H9 (cell line): Measurements from ENCODE around the gene DNASE1L3. TPM values are rescaled to one million over a fixed set of nuclear protein-coding genes. Genes with fewer than 3 reads are reported as not detected.

Source experiments
- DNase-seq: peaks from one replicate; pipeline ENCODE4 v3.0.0-alpha.2; 2017
- H2AFZ ChIP-seq: one replicate; pipeline ENCODE4 v1.6.1; 2013; ENCODE audit warnings: mild to moderate bottlenecking, low read length, control low read depth, moderate library complexity
- H2AK5ac ChIP-seq: 2 replicates; pipeline ENCODE4 v1.6.1; 2013; ENCODE audit warnings: low read length, control low read depth, mixed read lengths; ENCODE audit not compliant: insufficient read length
- H2BK120ac ChIP-seq: one replicate; pipeline ENCODE4 v1.6.1; 2013; ENCODE audit warnings: low read depth, mild to moderate bottlenecking, low read length, control low read depth, inconsistent platforms; ENCODE audit not compliant: poor library complexity, severe bottlenecking
- H2BK12ac ChIP-seq: 2 replicates; pipeline ENCODE4 v1.6.1; 2013; ENCODE audit warnings: low read length, control low read depth, mixed read lengths, low read depth; ENCODE audit not compliant: insufficient read length
- H2BK15ac ChIP-seq: 2 replicates; pipeline ENCODE4 v1.6.1; 2013; ENCODE audit warnings: low read depth, low read length, control low read depth
- H2BK20ac ChIP-seq: one replicate; pipeline ENCODE4 v1.6.1; 2013; ENCODE audit warnings: low read depth, mild to moderate bottlenecking, low read length, control low read depth, inconsistent platforms; ENCODE audit not compliant: poor library complexity, severe bottlenecking
- H2BK5ac ChIP-seq: 2 replicates; pipeline ENCODE4 v1.6.1; 2013; ENCODE audit warnings: low read length, control low read depth, mixed read lengths; ENCODE audit not compliant: insufficient read length
- H3K14ac ChIP-seq: 2 replicates; pipeline ENCODE4 v1.6.1; 2013; ENCODE audit warnings: low read length, control low read depth; ENCODE audit not compliant: insufficient read depth
- H3K18ac ChIP-seq: 2 replicates; pipeline ENCODE4 v1.6.1; 2013; ENCODE audit warnings: low read depth, mild to moderate bottlenecking, mixed read lengths, low read length, control low read depth; ENCODE audit not compliant: insufficient read length
- H3K23ac ChIP-seq: 2 replicates; pipeline ENCODE4 v1.6.1; 2013; ENCODE audit warnings: low read length, control low read depth, mixed read lengths, low read depth; ENCODE audit not compliant: insufficient read length
- H3K23me2 ChIP-seq: 2 replicates; pipeline ENCODE4 v1.6.1; 2013; ENCODE audit warnings: low read depth, mild to moderate bottlenecking, mixed read lengths, low read length, control low read depth; ENCODE audit not compliant: insufficient read length, poor library complexity, severe bottlenecking
- H3K27ac ChIP-seq: 2 replicates; pipeline ENCODE4 v1.5.1; 2013; ENCODE audit warnings: low read length, control low read depth, mixed read lengths, low read depth; ENCODE audit not compliant: insufficient read length
- H3K27me3 ChIP-seq: 2 replicates; pipeline ENCODE4 v1.6.1; 2013; ENCODE audit warnings: low read length, control low read depth, inconsistent platforms; ENCODE audit not compliant: insufficient read depth
- H3K4ac ChIP-seq: 2 replicates; pipeline ENCODE4 v1.6.1; 2013; ENCODE audit warnings: low read depth, mild to moderate bottlenecking, control low read depth, inconsistent platforms, low read length, moderate library complexity
- H3K4me1 ChIP-seq: 2 replicates; pipeline ENCODE4 v1.6.1; 2013; ENCODE audit warnings: low read length, control low read depth, inconsistent platforms; ENCODE audit not compliant: insufficient read depth
- H3K4me2 ChIP-seq: 2 replicates; pipeline ENCODE4 v1.6.1; 2013; ENCODE audit warnings: low read length, control low read depth, mixed read lengths; ENCODE audit not compliant: insufficient read length, insufficient read depth
- H3K56ac ChIP-seq: 2 replicates; pipeline ENCODE4 v1.6.1; 2013; ENCODE audit warnings: low read depth, mild to moderate bottlenecking, mixed read lengths, low read length, control low read depth; ENCODE audit not compliant: insufficient read length
- H3K79me1 ChIP-seq: 2 replicates; pipeline ENCODE4 v1.6.1; 2013; ENCODE audit warnings: low read depth, mild to moderate bottlenecking, moderate library complexity, low read length, control low read depth, inconsistent platforms; ENCODE audit not compliant: insufficient read depth, poor library complexity, severe bottlenecking
- H3K79me2 ChIP-seq: 2 replicates; pipeline ENCODE4 v1.6.1; 2013; ENCODE audit warnings: low read length, control low read depth, inconsistent platforms; ENCODE audit not compliant: insufficient read depth
- H3K9ac ChIP-seq: 2 replicates; pipeline ENCODE4 v1.6.1; 2013; ENCODE audit warnings: low read length, control low read depth, mixed read lengths; ENCODE audit not compliant: insufficient read length; ENCODE audit errors: extremely low read depth
- H3K9me3 ChIP-seq: one replicate; pipeline ENCODE4 v1.6.1; 2013; ENCODE audit warnings: low read depth, low read length, inconsistent platforms; ENCODE audit not compliant: control insufficient read depth
- H3T11ph ChIP-seq: one replicate; pipeline ENCODE4 v1.6.1; 2013; ENCODE audit warnings: mild to moderate bottlenecking, low read length, control low read depth, inconsistent platforms
- H4K20me1 ChIP-seq: one replicate; pipeline ENCODE4 v1.6.1; 2013; ENCODE audit not compliant: control insufficient read depth, insufficient read length, insufficient read depth
- H4K5ac ChIP-seq: 2 replicates; pipeline ENCODE4 v1.6.1; 2013; ENCODE audit warnings: low read depth, mild to moderate bottlenecking, mixed read lengths, low read length, control low read depth; ENCODE audit not compliant: insufficient read length
- H4K8ac ChIP-seq: replicated peaks from 2 replicates; pipeline ENCODE4 v1.6.1; 2013; ENCODE audit warnings: low read length, control low read depth, mixed read lengths, low read depth; ENCODE audit not compliant: insufficient read length
- H4K91ac ChIP-seq: 2 replicates; pipeline ENCODE4 v1.6.1; 2013; ENCODE audit warnings: low read depth, mild to moderate bottlenecking, moderate library complexity, mixed read lengths, low read length, control low read depth; ENCODE audit not compliant: insufficient read length
- H3K27ac Mint-ChIP-seq, 3 experiments: 2 replicates in 2 of 3; 3 replicates in 1 of 3; pipeline ENCODE4 v1.8.0; 2020 to 2021; ENCODE audit warnings: mixed read lengths in 3 of 3, mild to moderate bottlenecking in 1 of 3, moderate library complexity in 1 of 3
- H3K27me3 Mint-ChIP-seq: 2 replicates; pipeline ENCODE4 v1.8.0; 2021; ENCODE audit warnings: low read depth, mild to moderate bottlenecking, moderate library complexity, mixed read lengths
- H3K36me3 Mint-ChIP-seq, 3 experiments: 2 replicates in 2 of 3; 3 replicates in 1 of 3; pipeline ENCODE4 v1.8.0; 2020 to 2021; ENCODE audit warnings: low read depth in 3 of 3, mixed read lengths in 3 of 3; ENCODE audit not compliant: insufficient read depth in 1 of 3
- H3K4me1 Mint-ChIP-seq, 2 experiments: 2 replicates each; pipeline ENCODE4 v1.8.0; 2020; ENCODE audit warnings: mixed read lengths in 2 of 2
- H3K4me3 Mint-ChIP-seq, 2 experiments: 2 replicates in 1 of 2; 3 replicates in 1 of 2; pipeline ENCODE4 v1.8.0; 2020 to 2021; ENCODE audit warnings: mild to moderate bottlenecking in 2 of 2, mixed read lengths in 2 of 2, moderate library complexity in 1 of 2
- H3K9me3 Mint-ChIP-seq, 2 experiments: 2 replicates in 1 of 2; 3 replicates in 1 of 2; pipeline ENCODE4 v1.8.0; 2020; ENCODE audit warnings: mild to moderate bottlenecking in 2 of 2, mixed read lengths in 2 of 2, moderate library complexity in 1 of 2
- CTCF ChIP-seq: fragments of 200-600 bp; sonication (generic); conservative IDR thresholded peaks from 3 replicates; pipeline ENCODE4 v1.8.0; 2021; ENCODE audit warnings: antibody characterized with exemption, mild to moderate bottlenecking
- WGBS: extraction: QIAGEN DNeasy Blood & Tissue Kit; methylation state at CpG from one replicate; pipeline ENCODE4 v1.1.7; 2013; ENCODE audit warnings: missing lambda C conversion rate, low lambda C conversion rate, mixed read lengths; ENCODE audit not compliant: insufficient read length; ENCODE audit errors: extremely low coverage; 5-methylcytosine and 5-hydroxymethylcytosine counted together
- total RNA-seq: library from RNA; stranded (reverse); gene quantifications from 2 replicates; pipeline ENCODE4 v1.2.1, GENCODE V29; 2021

The DNASE1L3 gene
- total RNA-seq, 1 experiment from 2014 or later, result not detected

- Histone ChIP-seq H2BK12ac (no peak overlapping the region), H2BK120ac (no peak overlapping the region), H3K9ac (no peak overlapping the region), H3K18ac (no peak overlapping the region), H4K91ac (no peak overlapping the region), H3K56ac (no peak overlapping the region), H3K14ac (no peak overlapping the region), H3K79me1 (no peaks in the 10 kb centered on the region), H2AFZ (no peak overlapping the region), H3K27me3 (no peaks in the 10 kb centered on the region), H2AK5ac (no peak overlapping the region), H3T11ph (no peak overlapping the region), H3K4ac (no peak overlapping the region), H3K9me3 (no peaks in the 10 kb centered on the region), H4K20me1 (no peaks in the 10 kb centered on the region), H3K4me2 (no peak overlapping the region), H3K23ac (no peak overlapping the region), H3K4me1 (peaks cover 2% of the 10 kb centered on the region; the same call in 1 of the 2 replicates), H4K8ac (no peak overlapping the region), H3K27ac (no peak overlapping the region), H2BK15ac (no peak overlapping the region), H3K23me2 (no peaks in the 10 kb centered on the region), H2BK5ac (no peak overlapping the region), H3K79me2 (no peaks in the 10 kb centered on the region), H4K5ac (no peak overlapping the region), H2BK20ac (no peak overlapping the region)
- Mint-ChIP-seq H3K9me3 (0 out of 5 replicates have a peak, but pooled peaks cover 0 to 2% of the 10 kb centered on the region in 2 experiments), H3K27me3 (no peaks in the 10 kb centered on the region), H3K4me1 (peaks cover 10 to 11% of the 10 kb centered on the region in 2 experiments), H3K27ac (no peak overlapping the region), H3K36me3 (no peaks in the 10 kb centered on the region), H3K4me3 (no peak overlapping the region)
- WGBS, result no CpG with 5 or more reads among the region's 5 CpGs
- DNase-seq, result no peak
- TF ChIP-seq CTCF, result no peak
Observed at GRCh38 chr3:58192069-58192468, 18.7 kb downstream of the DNASE1L3 start.
